Measurements from ENCODE around the gene ILDR1.

The ILDR1 gene

GRCh38 chr3:122066331-122067213, 44.5 kb upstream of the ILDR1 start:
- no peak for ATAC-seq
- TF ChIP-seq CSDC2 (CRISPR knock-in tag; IDR thresholded peaks at IDR 0.05) (no peak), TCF4 (CRISPR knock-in tag; IDR thresholded peaks at IDR 0.05; ENCODE audit: borderline replicate concordance) (no peak), ZNF565 (CRISPR knock-in tag; conservative IDR thresholded peaks at IDR 0.05; ENCODE audit: low read depth) (no peak), ZFP3 (CRISPR knock-in tag; IDR thresholded peaks at IDR 0.05) (no peak), PPARA (CRISPR knock-in tag; IDR thresholded peaks at IDR 0.05; ENCODE audit: borderline replicate concordance) (no peak), GLIS3 (CRISPR knock-in tag; IDR thresholded peaks at IDR 0.05) (no peak), ZFP30 (CRISPR knock-in tag; IDR thresholded peaks at IDR 0.05) (no peak), RARB (CRISPR knock-in tag; IDR thresholded peaks at IDR 0.05) (no peak), ZNF70 (CRISPR knock-in tag; IDR thresholded peaks at IDR 0.05) (no peak), PATZ1 (CRISPR knock-in tag; IDR thresholded peaks at IDR 0.05; ENCODE audit: borderline replicate concordance) (no peak), OSR1 (CRISPR knock-in tag; IDR thresholded peaks at IDR 0.05) (no peak), ESRRG (CRISPR knock-in tag; IDR thresholded peaks at IDR 0.05) (no peak), BACH2 (CRISPR knock-in tag; IDR thresholded peaks at IDR 0.05; ENCODE audit: borderline replicate concordance) (no peak), TOX (CRISPR knock-in tag; IDR thresholded peaks at IDR 0.05; ENCODE audit: borderline replicate concordance) (no peak), ZNF8 (CRISPR knock-in tag; IDR thresholded peaks at IDR 0.05) (no peak), ISL1 (CRISPR knock-in tag; IDR thresholded peaks at IDR 0.05) (no peak), SNAI2 (CRISPR knock-in tag; IDR thresholded peaks at IDR 0.05) (no peak)

- no peak for ATAC-seq
- no peak for TF ChIP-seq OSR1 (CRISPR knock-in tag; IDR thresholded peaks at IDR 0.05)
- no peak for TF ChIP-seq BACH2 (CRISPR knock-in tag; IDR thresholded peaks at IDR 0.05; ENCODE audit: borderline replicate concordance)
- no peak for TF ChIP-seq ESRRG (CRISPR knock-in tag; IDR thresholded peaks at IDR 0.05)
- TF ChIP-seq CREB5 (CRISPR knock-in tag; IDR thresholded peaks at IDR 0.05; ENCODE audit: low read depth), result no peak
- TF ChIP-seq PPARA (CRISPR knock-in tag; IDR thresholded peaks at IDR 0.05; ENCODE audit: borderline replicate concordance), result no peak
- no peak for TF ChIP-seq TOX (CRISPR knock-in tag; IDR thresholded peaks at IDR 0.05; ENCODE audit: borderline replicate concordance)
- TF ChIP-seq ZNF70 (CRISPR knock-in tag; IDR thresholded peaks at IDR 0.05), result no peak
Observed at GRCh38 chr3:122064326-122064725, 42.3 kb upstream of the ILDR1 start.

- TF ChIP-seq BACH2 (CRISPR knock-in tag; IDR thresholded peaks at IDR 0.05; ENCODE audit: borderline replicate concordance), result no peak
- no peak for TF ChIP-seq PATZ1 (CRISPR knock-in tag; IDR thresholded peaks at IDR 0.05; ENCODE audit: borderline replicate concordance)
- no peak for TF ChIP-seq SNAI2 (CRISPR knock-in tag; IDR thresholded peaks at IDR 0.05)
- TF ChIP-seq OSR1 (CRISPR knock-in tag; IDR thresholded peaks at IDR 0.05), result no peak
- TF ChIP-seq ESRRG (CRISPR knock-in tag; IDR thresholded peaks at IDR 0.05), result no peak
- no peak for TF ChIP-seq TOX (CRISPR knock-in tag; IDR thresholded peaks at IDR 0.05; ENCODE audit: borderline replicate concordance)
- no peak for TF ChIP-seq RARB (CRISPR knock-in tag; IDR thresholded peaks at IDR 0.05)
- no peak for TF ChIP-seq GLIS3 (CRISPR knock-in tag; IDR thresholded peaks at IDR 0.05)
- TF ChIP-seq ARNTL (CRISPR knock-in tag; IDR thresholded peaks at IDR 0.05; ENCODE audit: borderline replicate concordance, low read depth), result no peak
- no peak for TF ChIP-seq CSDC2 (CRISPR knock-in tag; IDR thresholded peaks at IDR 0.05)
- no peak for TF ChIP-seq TSHZ2 (CRISPR knock-in tag; IDR thresholded peaks at IDR 0.05)
- no peak for TF ChIP-seq CREB5 (CRISPR knock-in tag; IDR thresholded peaks at IDR 0.05; ENCODE audit: low read depth)
- TF ChIP-seq TCF4 (CRISPR knock-in tag; IDR thresholded peaks at IDR 0.05; ENCODE audit: borderline replicate concordance), result no peak
- TF ChIP-seq ZNF565 (CRISPR knock-in tag; conservative IDR thresholded peaks at IDR 0.05; ENCODE audit: low read depth), result no peak
- TF ChIP-seq ZC3H10 (CRISPR knock-in tag; IDR thresholded peaks at IDR 0.05), result no peak
- no peak for TF ChIP-seq ZFP30 (CRISPR knock-in tag; IDR thresholded peaks at IDR 0.05)
- TF ChIP-seq CSRNP3 (CRISPR knock-in tag; IDR thresholded peaks at IDR 0.05), result no peak
- TF ChIP-seq PPARA (CRISPR knock-in tag; IDR thresholded peaks at IDR 0.05; ENCODE audit: borderline replicate concordance), result no peak
- no peak for TF ChIP-seq ZNF70 (CRISPR knock-in tag; IDR thresholded peaks at IDR 0.05)
- no peak for ATAC-seq
Observed at GRCh38 chr3:122063908-122064307, 41.9 kb upstream of the ILDR1 start.
